HG02970 (cell line): ENCODE measurements around the gene SPAG17.

Experiments used
- ATAC-seq: cut with Tn5 transposase; IDR thresholded peaks from one replicate; pipeline ENCODE4 v1.9.1; 2021; ENCODE audit warnings: mild to moderate bottlenecking, moderate library complexity, moderate number of reproducible peaks; ENCODE audit not compliant: unreplicated experiment, low FRiP score

SPAG17 gene

GRCh38 chr1:118123116-118123839, 61.8 kb downstream of the SPAG17 start:
- ATAC-seq, result no peak

GRCh38 chr1:118122234-118123004, 62.6 kb downstream of the SPAG17 start:
- ATAC-seq, result no peak

- no peak for ATAC-seq
Observed at GRCh38 chr1:118118873-118119463, 66.1 kb downstream of the SPAG17 start.

- no peak for ATAC-seq
Observed at GRCh38 chr1:118118469-118118868, 66.6 kb downstream of the SPAG17 start.

GRCh38 chr1:118117521-118117920, 67.5 kb downstream of the SPAG17 start:
- no peak for ATAC-seq

GRCh38 chr1:118116909-118117308, 68.1 kb downstream of the SPAG17 start:
- ATAC-seq, result no peak

- no peak for ATAC-seq
Observed at GRCh38 chr1:118116401-118116800, 68.6 kb downstream of the SPAG17 start.

- ATAC-seq, result no peak
Observed at GRCh38 chr1:118115567-118116295, 69.3 kb downstream of the SPAG17 start.

GRCh38 chr1:118113261-118113660, 71.8 kb downstream of the SPAG17 start:
- no peak for ATAC-seq

GRCh38 chr1:118110580-118110979, 74.4 kb downstream of the SPAG17 start:
- no peak for ATAC-seq

- ATAC-seq, result no peak
Observed at GRCh38 chr1:118104951-118105350, 80.1 kb downstream of the SPAG17 start.

GRCh38 chr1:118102445-118102844, 82.6 kb downstream of the SPAG17 start:
- ATAC-seq, result no peak

- ATAC-seq, result no peak
Observed at GRCh38 chr1:118101999-118102398, 83.0 kb downstream of the SPAG17 start.

GRCh38 chr1:118101515-118101844, 83.5 kb downstream of the SPAG17 start:
- no peak for ATAC-seq

- no peak for ATAC-seq
Observed at GRCh38 chr1:118100686-118101514, 84.1 kb downstream of the SPAG17 start.

GRCh38 chr1:118099686-118100085, 85.3 kb downstream of the SPAG17 start:
- no peak for ATAC-seq

GRCh38 chr1:118097622-118098348, 87.2 kb downstream of the SPAG17 start:
- ATAC-seq, result no peak

- ATAC-seq, result no peak
Observed at GRCh38 chr1:118093017-118093416, 92.0 kb downstream of the SPAG17 start.

- no peak for ATAC-seq
Observed at GRCh38 chr1:118090130-118090529, 94.9 kb downstream of the SPAG17 start.
